AG08396 (cell line): Measurements from ENCODE around the gene GPC6.

Experiments
- DNase-seq: peaks from one replicate; pipeline ENCODE4 v3.0.0; 2012; ENCODE audit warnings: low spot score, mixed read lengths

The GPC6 gene

DNA sequence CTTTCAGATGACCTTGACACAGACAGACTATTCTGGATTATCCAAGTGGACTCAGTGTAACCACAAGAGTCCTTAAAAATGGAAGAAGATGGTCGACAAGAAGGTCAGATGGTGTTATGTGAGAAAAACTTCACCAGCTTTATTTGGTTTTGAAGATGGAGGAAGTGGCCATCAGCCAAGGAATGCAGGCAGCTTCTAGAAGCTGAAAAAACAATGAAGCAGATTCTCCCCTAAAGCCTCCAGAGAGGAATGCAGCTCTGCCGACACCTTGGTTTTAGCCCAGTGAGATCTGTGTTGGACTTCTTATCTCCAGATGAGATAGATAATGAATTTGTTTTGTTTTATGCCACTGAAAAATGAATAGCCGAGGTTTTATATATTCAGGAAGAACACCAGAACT, 751.4 kb downstream of the GPC6 start:
- no peak for DNase-seq

- DNase-seq = no peak
These were observed 754.9 kb downstream of the GPC6 start for GRCh38 chr13:93981426-93981977.

DNA sequence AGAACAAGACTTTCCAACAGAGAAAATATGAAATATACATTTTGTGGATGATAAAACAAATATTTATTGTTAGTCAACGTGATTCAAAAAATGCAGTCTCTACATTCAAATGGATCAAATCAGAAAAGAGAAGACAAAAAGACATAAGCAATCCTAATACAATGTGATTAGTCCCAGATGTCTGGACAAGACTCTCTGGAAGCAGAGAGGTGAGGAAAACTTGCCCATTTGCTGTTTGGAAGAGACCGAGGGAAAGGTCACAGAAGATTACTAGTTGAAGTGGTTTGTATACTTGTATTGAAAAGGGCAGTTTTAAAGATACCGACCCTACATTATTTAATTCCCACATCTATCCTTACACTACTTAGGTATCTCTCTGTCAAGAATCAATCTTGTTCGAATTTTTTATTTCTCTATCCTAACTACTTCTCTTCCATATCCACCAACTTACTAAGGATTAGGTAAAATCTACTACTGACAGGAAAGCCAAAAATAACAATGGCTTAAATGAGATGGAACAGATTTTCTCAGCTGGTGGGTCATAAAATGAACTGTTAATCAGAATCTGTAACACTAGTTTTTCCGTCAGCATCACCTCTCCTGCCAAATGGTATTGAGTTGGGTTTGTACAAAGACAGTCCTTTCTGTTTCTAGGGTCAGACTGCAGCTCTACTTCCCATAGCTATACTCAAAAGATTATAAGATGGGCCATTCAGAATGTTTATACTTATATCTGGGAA, 755.7 kb downstream of the GPC6 start:
- no peak for DNase-seq

- no peak for DNase-seq
These were observed 757.4 kb downstream of the GPC6 start for GRCh38 chr13:93984052-93984451.

DNA sequence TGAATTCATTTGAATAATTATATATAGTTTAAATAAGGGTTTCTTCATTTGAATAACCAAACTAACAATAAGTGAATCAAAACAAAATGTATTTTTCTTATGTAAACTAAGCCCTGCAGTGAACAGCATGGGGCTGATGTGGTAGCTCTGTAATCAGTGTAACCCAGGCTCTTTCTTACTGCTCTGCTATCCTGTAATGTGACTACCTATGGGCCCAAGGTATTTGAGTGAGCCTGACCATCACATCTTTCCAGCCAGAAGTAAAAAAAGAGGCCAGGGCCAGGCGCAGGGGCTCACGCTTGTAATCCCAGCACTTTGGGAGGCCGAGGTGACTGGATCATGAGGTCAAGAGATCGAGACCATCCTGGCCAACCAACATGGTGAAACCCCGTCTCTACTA, 758.3 kb downstream of the GPC6 start:
- DNase-seq = no peak

GRCh38 chr13:93987458-93987857, 760.9 kb downstream of the GPC6 start:
- DNase-seq = no peak

DNA sequence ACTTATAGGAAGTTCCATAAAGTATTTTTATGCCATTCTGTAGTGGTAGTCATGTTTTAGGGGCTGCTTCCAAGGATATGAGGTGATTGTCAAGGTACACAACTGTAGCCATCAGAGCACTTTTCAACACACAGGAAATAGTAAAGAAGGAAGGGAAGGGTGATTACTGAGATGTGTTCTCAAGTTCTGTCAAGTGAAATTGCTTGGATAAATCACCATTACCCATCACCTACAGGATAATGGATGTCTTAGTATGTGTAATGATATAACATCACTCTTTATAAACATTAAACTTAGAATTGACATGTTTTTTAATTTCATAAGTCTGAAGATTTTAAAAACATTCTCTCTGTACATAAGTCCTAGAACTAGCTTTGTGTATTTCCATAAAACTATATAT, 765.0 kb downstream of the GPC6 start:
- DNase-seq = no peak

DNA sequence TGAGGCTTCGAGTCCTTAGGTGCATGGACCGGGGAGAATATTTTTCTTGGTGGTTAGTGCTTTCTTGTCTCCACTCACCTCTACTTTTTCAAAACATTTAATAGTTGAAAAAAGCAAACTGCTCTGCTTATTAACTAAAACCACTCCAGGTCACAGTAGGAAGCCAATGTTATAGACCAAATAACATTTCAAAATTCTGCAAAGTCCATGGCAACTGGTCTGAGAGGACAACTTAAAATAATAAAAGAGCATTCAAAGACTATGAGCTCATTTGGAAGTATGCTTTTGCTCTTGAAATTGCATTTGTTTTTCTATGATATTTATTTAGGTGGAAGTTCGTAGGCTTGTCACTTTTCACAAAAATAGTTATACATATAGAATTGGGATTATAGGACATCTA, 769.9 kb downstream of the GPC6 start:
- no peak for DNase-seq

DNA sequence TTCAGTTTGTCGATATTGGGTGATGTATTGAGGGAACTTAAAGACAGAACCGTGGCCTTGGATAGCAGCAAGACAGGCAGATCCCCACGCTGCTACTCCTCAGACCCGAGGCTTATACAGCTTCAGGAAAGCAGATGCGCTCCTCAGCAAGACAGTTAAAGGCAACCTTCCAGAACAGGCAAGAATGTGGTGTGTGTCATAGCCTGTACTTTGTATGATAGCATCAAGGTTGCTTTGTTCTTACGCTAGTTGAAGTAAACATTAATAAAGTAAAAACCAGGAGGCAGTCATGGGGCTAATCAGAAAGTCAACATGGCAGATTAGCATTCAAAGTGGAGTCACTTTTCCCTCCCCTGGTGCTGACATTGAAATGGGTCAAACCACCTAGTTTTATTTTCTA, 779.7 kb downstream of the GPC6 start:
- DNase-seq = no peak

- no peak for DNase-seq
These were observed 780.5 kb downstream of the GPC6 start for GRCh38 chr13:94007072-94007471.

GRCh38 chr13:94009701-94010100, 783.1 kb downstream of the GPC6 start:
- DNase-seq = peak; percentile 22

DNA sequence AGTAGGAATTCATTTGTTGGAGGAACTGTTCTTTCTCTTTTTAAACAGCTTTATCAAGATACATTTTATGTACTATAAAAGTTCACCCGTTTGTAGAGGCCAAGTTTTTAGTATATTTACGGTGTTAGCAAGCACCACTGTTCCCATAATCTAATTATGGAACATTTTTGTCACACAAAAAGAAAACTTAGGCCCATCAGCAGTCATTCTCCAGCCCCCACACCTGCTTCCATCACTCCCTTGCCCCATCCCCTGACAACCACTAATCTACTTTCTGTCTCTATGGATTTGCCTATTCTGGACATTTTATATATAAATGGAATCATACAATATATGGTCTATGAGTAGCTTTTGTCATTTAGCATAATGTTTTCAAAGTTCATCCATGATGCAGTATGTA, 787.9 kb downstream of the GPC6 start:
- no peak for DNase-seq

GRCh38 chr13:94020426-94020825, 793.8 kb downstream of the GPC6 start:
- no peak for DNase-seq

GRCh38 chr13:94020833-94021232, 794.2 kb downstream of the GPC6 start:
- peak; percentile 12 for DNase-seq

- no peak for DNase-seq
These were observed 801.6 kb downstream of the GPC6 start for GRCh38 chr13:94028234-94028633.

DNA sequence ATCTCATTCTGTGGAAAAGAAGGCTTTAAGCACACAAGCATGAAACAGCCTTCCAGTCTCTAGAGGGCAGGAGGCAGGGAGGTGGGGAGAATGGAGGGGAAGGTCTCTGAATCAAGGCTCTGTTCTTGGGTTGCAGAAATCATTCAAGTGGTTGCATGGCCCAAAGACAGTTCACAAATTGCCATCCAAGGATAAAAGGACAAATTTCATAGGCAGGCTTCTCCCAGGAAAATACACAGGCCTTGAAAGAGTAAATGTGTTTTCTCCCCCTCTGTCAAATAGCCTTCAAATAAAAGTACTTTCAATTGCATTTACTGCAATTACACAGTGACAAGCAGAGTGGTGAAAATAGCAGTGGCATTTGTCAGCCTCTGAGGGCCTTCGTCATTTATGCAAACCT, 802.0 kb downstream of the GPC6 start:
- no peak for DNase-seq

DNA sequence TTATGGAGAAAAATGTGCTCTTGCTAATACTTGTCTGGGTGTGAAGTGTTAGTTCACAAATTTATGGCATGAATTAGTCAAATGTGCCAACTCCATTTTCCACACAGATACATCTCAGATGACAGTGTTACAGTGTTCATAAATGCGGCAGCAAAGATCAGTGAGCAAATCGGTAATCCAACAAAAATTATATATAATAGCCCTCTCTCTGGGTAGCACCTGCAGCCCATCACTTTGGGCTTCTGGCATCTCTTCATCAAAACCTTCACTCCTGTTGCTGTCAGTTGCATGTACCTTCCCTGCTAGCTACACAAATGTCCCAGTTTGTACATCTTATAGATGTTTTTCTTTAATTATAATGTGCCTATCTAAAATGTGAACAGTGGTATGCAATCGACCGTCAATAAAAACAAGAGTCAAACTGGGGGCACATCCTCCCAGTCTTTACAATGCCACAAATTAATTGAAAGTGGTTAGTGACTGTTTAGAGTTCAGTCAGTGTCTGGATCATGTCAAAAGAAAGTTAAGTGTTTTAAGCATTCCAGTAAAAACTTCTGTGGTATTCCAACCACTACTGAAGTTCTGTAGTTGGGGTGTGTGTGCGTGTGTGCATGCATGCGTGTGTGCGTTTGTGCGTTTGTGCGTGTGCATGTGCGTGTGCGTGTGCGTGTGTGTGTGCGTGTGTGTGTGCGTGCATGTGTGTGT, 804.0 kb downstream of the GPC6 start:
- no peak for DNase-seq

GRCh38 chr13:94031609-94032008, 805.0 kb downstream of the GPC6 start:
- no peak for DNase-seq

DNA sequence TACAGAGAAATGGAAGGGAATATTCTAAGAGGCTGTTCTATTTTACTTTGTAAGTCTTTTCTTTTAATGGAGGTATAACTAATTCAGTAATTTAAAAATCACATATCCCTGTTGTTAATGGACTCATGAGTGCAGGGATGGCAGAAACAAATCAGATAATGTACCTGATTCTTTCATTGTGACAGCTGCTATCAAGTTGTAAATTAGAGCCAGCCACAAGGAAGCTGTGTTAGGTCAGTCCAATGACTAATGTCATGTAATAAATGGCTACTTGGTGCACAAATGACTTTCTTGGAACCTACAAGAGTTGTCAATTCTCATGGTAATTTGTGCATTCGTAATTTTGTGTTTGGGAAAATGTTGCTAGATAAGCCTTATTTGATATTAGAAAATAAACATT, 806.5 kb downstream of the GPC6 start:
- no peak for DNase-seq

DNA sequence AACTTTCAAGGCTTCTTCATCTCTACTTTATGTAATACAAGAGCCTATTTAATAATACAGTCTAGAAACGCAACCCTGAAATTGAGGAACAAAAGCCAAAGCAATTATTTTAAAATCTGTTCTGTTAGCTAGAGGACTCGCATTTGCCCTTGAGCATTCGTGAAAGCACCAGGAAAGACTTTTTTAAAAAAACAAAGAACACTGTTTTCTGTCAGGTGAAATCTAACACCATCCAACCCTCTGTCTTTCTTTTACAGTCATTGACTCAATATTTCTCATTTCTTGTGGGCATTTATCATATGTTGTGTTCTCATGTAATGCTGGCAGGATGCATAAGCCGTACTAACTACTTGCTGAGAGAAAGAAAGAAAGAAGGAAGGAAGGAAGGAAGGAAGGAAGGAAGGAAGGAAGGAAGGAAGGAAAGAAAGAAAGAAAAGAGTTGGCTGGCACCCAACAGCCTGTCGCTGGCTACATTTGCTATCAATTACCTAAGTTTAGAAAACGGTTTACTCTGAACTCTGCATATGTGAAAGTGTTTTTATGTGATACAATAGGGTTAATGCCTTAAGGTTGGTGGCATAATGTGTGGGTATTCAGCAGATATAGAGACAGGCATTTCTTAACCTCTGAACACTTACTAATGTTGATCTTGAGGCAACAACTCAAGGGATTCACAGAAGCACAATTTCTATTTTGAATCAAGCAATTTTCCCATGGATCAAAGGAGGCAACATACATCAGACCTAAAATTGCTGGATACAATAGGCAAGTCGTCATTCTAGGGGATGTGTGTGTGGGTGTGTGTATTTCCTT, 807.4 kb downstream of the GPC6 start:
- DNase-seq = no peak

GRCh38 chr13:94050039-94050438, 823.4 kb downstream of the GPC6 start:
- no peak for DNase-seq

- no peak for DNase-seq
These were observed 824.1 kb downstream of the GPC6 start for GRCh38 chr13:94050686-94051085.
